ENCODE results near the gene PTGIS. TPM values are rescaled to one million over a fixed set of nuclear protein-coding genes. Genes with fewer than 3 reads are reported as not detected.
A peak's percentile ranks its signal among the peaks of the same experiment; 100 is the strongest.

Gene PTGIS
- total and polyA plus RNA-seq, 8 donors: 4.9 to 84.8 (median 14.9) TPM

- 84 to 94% (median 92%) methylated on average over 2 of the region's 2 CpGs for WGBS, 5 donors
- peaks cover 0 to 34% (median 6%) of the 10 kb centered on the region in 4 donors for H3K36me3 ChIP-seq
- intact Hi-C loops (cut with DNase I; ENCODE audit: low total_unique reads): no loop called here
- TF ChIP-seq POLR2A (IDR thresholded peaks at IDR 0.05) (no peak), POLR2AphosphoS5 (IDR thresholded peaks at IDR 0.05) (no peak), CTCF (IDR thresholded peaks at IDR 0.05) (no peak), EP300 (IDR thresholded peaks at IDR 0.05) (no peak)
- peaks cover 0 to 30% (median 11%) of the 10 kb centered on the region in 4 donors for H3K4me1 ChIP-seq
- H3K4me3 ChIP-seq: no peak overlapping the region
- no peak for DNase-seq
- peaks cover 0 to 9% (median 0%) of the 10 kb centered on the region in 3 donors for H3K27me3 ChIP-seq
- peak overlapping the region in 2 of 5 donors; percentile 62 to 79 for H3K27ac ChIP-seq
- H3K9me3 ChIP-seq: no peaks in the 10 kb centered on the region
These were observed 56.0 kb downstream of the PTGIS start for GRCh38 chr20:49511788-49512525.

- intact Hi-C loops (cut with DNase I; ENCODE audit: low total_unique reads): no loop called here
- peak in 1 of 2 donors; percentile 58 for DNase-seq
- Histone ChIP-seq H3K36me3 (peaks cover 0 to 41% (median 8%) of the 10 kb centered on the region in 4 donors), H3K4me1 (peaks cover 0 to 30% (median 9%) of the 10 kb centered on the region in 4 donors), H3K9me3 (no peaks in the 10 kb centered on the region), H3K4me3 (no peak overlapping the region), H3K27me3 (peaks cover 0 to 17% (median 0%) of the 10 kb centered on the region in 3 donors), H3K27ac (peak overlapping the region in 4 of 5 donors; percentile 50 to 79 (median 60))
- WGBS, 5 donors: 48 to 64% (median 63%) methylated on average over 11 to 12 of the region's 12 CpGs
- peak in 2 of 3 donors; percentile 13 to 27 for TF ChIP-seq POLR2AphosphoS5 (IDR thresholded peaks at IDR 0.05)
- TF ChIP-seq EP300 (IDR thresholded peaks at IDR 0.05): no peak
- no peak for TF ChIP-seq POLR2A (IDR thresholded peaks at IDR 0.05)
- TF ChIP-seq CTCF (IDR thresholded peaks at IDR 0.05): no peak
These were observed 57.3 kb downstream of the PTGIS start for GRCh38 chr20:49510562-49511122.

GRCh38 chr20:49508435-49509199, 59.3 kb downstream of the PTGIS start:
- Histone ChIP-seq H3K4me3 (no peak overlapping the region), H3K27me3 (peaks cover 0 to 22% (median 0%) of the 10 kb centered on the region in 3 donors), H3K9me3 (no peaks in the 10 kb centered on the region), H3K4me1 (peaks cover 0 to 30% (median 9%) of the 10 kb centered on the region in 4 donors), H3K27ac (peak overlapping the region in 1 of 5 donors; percentile 59), H3K36me3 (peaks cover 0 to 28% (median 5%) of the 10 kb centered on the region in 4 donors)
- WGBS, 5 donors: 52 to 62% (median 59%) methylated on average over 14 of the region's 14 CpGs
- peak in 1 of 2 donors; percentile 78 for DNase-seq
- no peak for TF ChIP-seq EP300 (IDR thresholded peaks at IDR 0.05)
- no peak for TF ChIP-seq POLR2A (IDR thresholded peaks at IDR 0.05)
- no peak for TF ChIP-seq POLR2AphosphoS5 (IDR thresholded peaks at IDR 0.05)
- peak in 5 of 7 experiments; percentile 19 to 41 (median 28) for TF ChIP-seq CTCF (IDR thresholded peaks at IDR 0.05)
- intact Hi-C loops (cut with DNase I; ENCODE audit: low total_unique reads): no loop called here
